BJ (cell line): ENCODE measurements around the gene AKAP6. TPM values are rescaled to one million over a fixed set of nuclear protein-coding genes. Genes with fewer than 3 reads are reported as not detected.

Experiments used
- CTCF ChIA-PET: fragments of 350-600 bp; formaldehyde crosslinking; extraction: SDS; loops from one replicate; lab custom pipeline; 2021; ENCODE audit warnings: antibody characterized with exemption, inconsistent platforms; lab: Yijun Ruan, JAX
- POLR2A ChIA-PET: fragments of 300-600 bp; sonication (Branson Sonifier 250); formaldehyde crosslinking; extraction: SDS; loops from one replicate; lab custom pipeline; 2021; ENCODE audit warnings: antibody characterized with exemption; lab: Charles Lee
- DNase-seq: peaks from one replicate; pipeline ENCODE4 v3.0.0-alpha.2; 2011; ENCODE audit warnings: low read depth
- H3K27me3 ChIP-seq: 2 replicates; pipeline ENCODE4 v1.6.0; 2011; ENCODE audit warnings: low read length; ENCODE audit not compliant: control insufficient read depth, insufficient read depth
- H3K36me3 ChIP-seq: 2 replicates; pipeline ENCODE4 v1.5.1; 2011; ENCODE audit warnings: low read length; ENCODE audit not compliant: control insufficient read depth, insufficient read depth
- H3K4me3 ChIP-seq: 2 replicates; pipeline ENCODE4 v1.5.1; 2011; ENCODE audit warnings: low read depth, mild to moderate bottlenecking, control low read depth, low read length
- CTCF ChIP-seq: IDR thresholded peaks from 2 replicates; pipeline ENCODE4 v1.5.1; 2011; ENCODE audit warnings: low read depth, mild to moderate bottlenecking, control low read depth, inconsistent platforms, low read length, moderate library complexity; ENCODE audit not compliant: insufficient read depth
- polyA plus RNA-seq: library from polyadenylated mRNA; depleted of rRNA; stranded (reverse); fragments of >200 nt; gene quantifications from 2 replicates; pipeline ENCODE4 v1.2.3, GENCODE V29; 2011

AKAP6 gene
- polyA plus RNA-seq, 1 experiment = 18.5 TPM

GRCh38 chr14:32349322-32349721 lies 20.2 kb downstream of the AKAP6 start:
- H3K4me3 ChIP-seq = no peak overlapping the region
- H3K36me3 ChIP-seq = no peaks in the 10 kb centered on the region
- DNase-seq = no peak
- TF ChIP-seq CTCF = no peak
- CTCF ChIA-PET = interaction anchor here (0.5 to 0.7 kb wide), 2 partner anchors 29 to 93 kb away, joined by 4 read pairs; no protein-coding TSS in a partner anchor
- H3K27me3 ChIP-seq = no peaks in the 10 kb centered on the region
- POLR2A ChIA-PET = interaction anchor here (0.6 kb wide), 1 partner anchor 272 kb away, joined by 20 read pairs; the partner anchor contains the start of gene ARHGAP5

GRCh38 chr14:32350020-32350419 lies 20.9 kb downstream of the AKAP6 start:
- no peak overlapping the region for H3K4me3 ChIP-seq
- H3K27me3 ChIP-seq = no peaks in the 10 kb centered on the region
- TF ChIP-seq CTCF = no peak
- no peaks in the 10 kb centered on the region for H3K36me3 ChIP-seq
- no peak for DNase-seq
- ChIA-PET POLR2A (no interaction called here), CTCF (interaction anchor here (0.5 kb wide), 1 partner anchor 93 kb away, joined by 4 read pairs; no protein-coding TSS in a partner anchor)

GRCh38 chr14:32352631-32353030 lies 23.5 kb downstream of the AKAP6 start:
- DNase-seq = no peak

GRCh38 chr14:32354716-32355115 lies 25.6 kb downstream of the AKAP6 start:
- H3K36me3 ChIP-seq = no peaks in the 10 kb centered on the region
- no peaks in the 10 kb centered on the region; the same call in 1 of the 2 replicates for H3K27me3 ChIP-seq
- TF ChIP-seq CTCF = no peak
- no peak for DNase-seq
- ChIA-PET CTCF (no interaction called here), POLR2A (no interaction called here)
- no peak overlapping the region for H3K4me3 ChIP-seq

More at GRCh38 chr14:32352631-32353030, 23.5 kb downstream of the AKAP6 start:
- Histone ChIP-seq H3K36me3 (no peaks in the 10 kb centered on the region), H3K27me3 (no peaks in the 10 kb centered on the region), H3K4me3 (no peak overlapping the region)
- ChIA-PET POLR2A (no interaction called here), CTCF (interaction anchor here (0.6 to 2.2 kb wide), 2 partner anchors 11 to 1696 kb away, joined by 3 to 10 read pairs; no protein-coding TSS in a partner anchor)
- no peak for TF ChIP-seq CTCF

GRCh38 chr14:32358781-32359180 lies 29.7 kb downstream of the AKAP6 start:
- Histone ChIP-seq H3K4me3 (no peak overlapping the region), H3K27me3 (peaks cover 1% of the 10 kb centered on the region; the same call in 1 of the 2 replicates), H3K36me3 (no peaks in the 10 kb centered on the region)
- ChIA-PET CTCF (no interaction called here), POLR2A (no interaction called here)
- DNase-seq = no peak
- no peak for TF ChIP-seq CTCF
